Lower leg skin (tissue), 3 donors: ENCODE results near the gene PTGFRN.

Experiments used
- CTCF ChIP-seq, 3 donors: fragments of 450-650 bp; IDR thresholded peaks; one replicate each; pipeline ENCODE4 v1.5.1; 2016; ENCODE audit warnings: antibody characterized with exemption in 3 of 3, mild to moderate bottlenecking in 3 of 3, moderate library complexity in 2 of 3
- POLR2A ChIP-seq, 2 donors: fragments of 450-650 bp; IDR thresholded peaks; one replicate each; pipeline ENCODE4 v1.6.1; 2016 to 2017; ENCODE audit warnings: antibody characterized with exemption in 2 of 2, mild to moderate bottlenecking in 1 of 2, moderate library complexity in 1 of 2

- TF ChIP-seq CTCF (IDR thresholded peaks at IDR 0.05) (no peak), POLR2A (IDR thresholded peaks at IDR 0.05) (no peak)
Observed at GRCh38 chr1:117036018-117036461, 126.3 kb downstream of the PTGFRN start.
